Measurements from ENCODE around the gene TCERG1L.
"Not testable (repeated sequence)": the region's sequence is repeated elsewhere in the genome, so short reads cannot be mapped to it uniquely, and the experiment has no call there.

Gene TCERG1L

DNA sequence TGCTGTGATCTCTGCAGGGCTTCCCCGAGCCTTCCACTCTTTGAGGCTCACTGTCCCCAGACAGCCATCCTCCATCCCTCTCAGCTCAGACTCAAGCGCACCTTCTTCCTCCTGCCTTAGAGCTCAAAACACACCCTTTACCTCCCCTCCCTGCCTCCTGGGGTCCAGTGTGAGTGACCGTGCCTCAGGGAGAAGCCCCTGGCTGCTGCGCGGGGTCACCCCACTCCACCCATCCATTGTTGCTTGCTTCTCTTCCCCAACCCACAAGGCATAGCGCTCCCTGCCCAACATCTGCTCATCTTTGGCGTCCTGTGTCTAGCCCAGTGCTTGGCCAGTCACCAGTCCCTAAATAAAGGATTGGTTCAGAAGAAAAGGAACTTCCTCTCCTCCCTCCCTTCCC is 170.3 kb downstream of the TCERG1L start:
- no peak for DNase-seq

DNA sequence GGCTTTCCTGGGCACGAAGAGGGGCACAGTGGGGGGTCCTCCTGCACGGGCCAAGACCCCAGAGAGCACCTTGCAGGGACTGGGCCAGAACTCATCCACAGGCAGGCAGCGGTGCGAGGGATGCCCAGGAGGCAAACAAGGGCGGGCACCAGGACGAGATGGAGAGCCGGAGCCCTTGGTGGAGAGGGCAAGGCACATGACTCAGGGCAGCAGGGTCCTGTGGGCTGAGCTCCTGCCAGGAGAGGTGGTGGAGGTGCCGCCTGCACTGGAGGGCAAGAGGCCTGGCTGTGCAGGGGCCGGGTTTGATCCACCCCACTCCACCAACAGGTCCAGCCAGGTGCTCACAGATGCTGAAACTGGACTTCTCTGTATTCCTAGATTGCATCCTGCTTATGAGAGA is 170.9 kb downstream of the TCERG1L start:
- DNase-seq = no peak

DNA sequence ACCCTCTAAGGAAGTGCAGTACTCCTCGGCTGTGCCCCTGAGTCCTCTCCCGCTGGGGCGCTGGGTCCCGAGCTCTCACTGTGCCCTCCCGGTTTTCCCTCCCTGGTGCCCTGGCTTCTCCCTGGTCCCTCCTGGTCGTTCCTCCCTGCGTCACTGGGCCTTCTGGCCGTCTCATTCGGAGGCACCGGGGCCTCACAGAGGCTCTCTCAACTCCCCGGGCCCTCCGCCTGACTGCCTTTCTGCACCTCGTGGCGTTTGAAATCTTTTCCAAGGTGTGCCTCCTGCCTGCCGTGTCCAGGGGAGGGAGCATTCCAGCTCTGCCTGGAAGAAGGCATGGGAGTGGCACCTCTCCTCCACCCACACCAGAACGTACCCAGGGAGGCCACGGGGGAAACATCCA is 174.3 kb downstream of the TCERG1L start:
- DNase-seq = no peak

DNA sequence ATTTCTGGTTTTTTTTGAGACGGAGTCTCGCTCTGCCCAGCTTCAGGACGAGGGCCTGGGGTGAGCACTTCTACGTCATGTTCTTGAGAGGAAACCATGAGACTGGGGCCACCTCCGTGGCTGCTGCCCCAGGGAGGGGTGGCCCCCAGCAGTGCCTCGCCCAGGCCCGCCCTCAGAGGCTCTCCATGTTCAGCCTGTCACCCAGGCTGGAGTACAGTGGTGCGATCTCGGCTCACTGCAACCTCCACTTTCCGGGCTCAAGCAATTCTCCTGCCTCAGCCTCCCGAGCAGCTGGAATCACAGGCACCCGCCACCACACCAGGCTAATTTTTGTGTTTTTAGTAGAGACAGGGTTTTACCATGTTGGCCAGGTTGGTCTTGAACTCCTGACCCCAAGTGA is 175.2 kb downstream of the TCERG1L start:
- DNase-seq = not testable (repeated sequence)

DNA sequence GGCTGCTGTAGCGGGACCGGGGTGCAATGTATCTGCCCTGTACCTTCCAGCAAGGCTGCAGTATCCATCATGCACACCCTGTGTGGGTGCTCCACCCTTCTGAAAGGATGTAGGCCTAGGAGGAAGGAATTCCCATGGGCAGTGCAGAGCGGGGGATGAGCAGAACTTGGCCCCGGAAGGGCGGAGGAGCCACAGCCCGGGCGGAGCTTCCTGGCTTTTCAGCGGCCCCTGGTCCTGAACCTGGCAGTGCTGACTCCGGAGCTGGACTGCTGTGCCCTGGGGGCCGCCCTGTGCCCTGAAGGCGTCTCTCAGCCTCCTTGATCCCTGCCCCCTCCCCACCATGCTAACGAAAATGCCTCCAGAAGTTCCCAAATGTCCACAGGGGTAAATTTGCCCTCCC is 175.8 kb downstream of the TCERG1L start:
- no peak for DNase-seq

DNA sequence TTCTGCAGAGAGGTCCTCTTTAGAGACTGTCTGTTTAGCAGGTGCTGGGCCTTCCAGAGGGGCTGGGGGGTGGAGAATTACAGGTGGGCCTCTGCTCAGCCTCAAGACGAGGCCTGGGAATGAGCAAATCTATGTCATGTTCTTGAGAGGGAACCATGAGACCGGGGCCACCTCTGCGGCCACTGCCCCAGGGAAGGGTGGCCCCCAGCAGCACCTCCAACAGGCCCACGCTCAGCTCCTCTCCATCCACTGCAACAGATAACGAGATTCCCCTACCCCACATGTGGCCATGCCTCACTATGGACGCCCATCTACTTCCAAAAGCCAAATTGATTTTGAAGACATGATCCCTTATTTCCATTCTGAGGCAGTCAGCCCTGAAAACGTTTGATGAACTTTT is 176.9 kb downstream of the TCERG1L start:
- DNase-seq = no peak

DNA sequence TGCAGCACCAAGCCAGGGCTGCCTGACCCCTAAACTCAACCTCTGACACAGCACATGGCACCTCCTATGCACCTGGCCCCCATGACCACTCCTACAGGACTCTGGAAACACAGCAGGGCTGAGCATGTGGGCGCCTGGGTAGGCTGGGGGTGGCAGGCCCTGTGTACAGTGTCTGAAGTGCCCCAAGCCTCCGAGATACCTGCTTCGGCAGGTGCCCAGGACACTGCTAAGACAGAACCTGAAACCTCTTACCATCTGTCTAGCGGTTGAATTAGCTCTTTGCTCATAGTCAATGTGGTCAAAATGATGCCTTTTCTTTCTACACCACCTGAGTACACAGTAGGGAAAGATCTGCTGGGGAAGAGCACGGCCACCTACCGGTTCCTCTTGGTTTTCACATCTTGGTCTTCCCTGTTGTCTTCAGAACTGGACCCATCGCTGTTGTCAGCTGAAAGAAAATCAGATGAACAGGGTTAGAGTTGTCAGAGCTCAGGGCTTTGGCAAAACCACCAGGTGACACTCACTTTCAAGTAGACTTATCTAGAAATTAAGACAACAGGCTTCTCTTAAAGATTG is 177.4 kb downstream of the TCERG1L start:
- DNase-seq = no peak

DNA sequence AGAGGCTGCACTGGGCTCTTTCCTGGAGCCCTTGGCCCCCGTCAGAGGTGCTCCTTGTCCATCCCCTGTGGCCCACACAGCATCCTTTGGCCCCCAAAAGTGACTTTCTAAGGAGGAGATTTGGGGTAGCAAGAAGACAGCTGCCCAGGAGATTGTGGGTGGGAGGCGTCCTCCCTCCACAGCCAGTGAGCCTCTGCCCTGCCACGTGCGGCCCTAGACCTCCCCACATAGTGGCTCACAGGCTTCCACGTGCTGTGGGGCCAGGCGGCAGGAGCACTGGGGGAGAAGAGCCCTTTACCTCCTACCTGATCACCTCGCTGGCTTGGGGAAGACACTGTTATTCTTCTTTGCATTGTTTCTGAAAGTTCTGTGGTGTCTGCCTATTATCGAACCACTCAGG is 178.8 kb downstream of the TCERG1L start:
- DNase-seq = no peak

DNA sequence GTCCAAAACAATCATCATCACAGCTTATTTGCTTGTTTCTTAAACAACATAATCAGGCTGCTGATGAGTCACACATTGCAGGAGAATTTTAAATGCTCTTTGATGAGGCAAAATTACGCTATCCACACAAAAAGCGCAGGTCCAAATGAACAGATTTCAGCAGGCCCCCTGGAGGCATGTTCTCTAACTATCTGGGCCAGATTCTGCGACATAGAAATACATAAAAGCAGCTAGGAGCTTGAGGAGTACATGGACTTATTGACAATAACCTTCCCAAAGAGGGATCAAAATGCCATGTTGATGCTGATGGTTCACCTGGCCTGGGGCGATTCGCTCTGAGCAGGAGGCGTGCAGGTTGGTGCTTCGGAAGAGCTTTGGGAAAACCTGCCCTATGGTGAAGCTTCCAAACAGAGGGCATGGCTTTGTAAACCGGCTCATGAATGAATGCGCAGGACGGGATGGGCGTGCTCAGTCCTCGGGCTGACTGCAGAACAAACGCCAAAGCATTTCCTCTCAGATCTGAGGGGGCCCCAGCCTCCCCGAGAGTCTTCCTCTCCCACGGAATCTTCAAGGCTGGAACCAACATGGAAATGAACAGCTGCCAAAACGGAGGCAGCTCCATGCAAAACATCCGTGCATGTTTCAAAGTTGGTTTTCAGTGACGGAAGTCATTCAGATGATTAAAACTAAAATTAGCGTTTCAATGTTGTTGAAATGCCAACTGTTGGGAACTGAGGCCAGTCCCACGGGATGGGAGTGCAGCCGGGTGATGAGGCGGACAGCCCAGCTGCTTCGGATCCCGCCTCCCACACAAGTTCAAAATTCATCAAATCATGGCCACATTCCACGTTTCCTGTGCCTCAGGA is 179.6 kb downstream of the TCERG1L start:
- no peak for DNase-seq

DNA sequence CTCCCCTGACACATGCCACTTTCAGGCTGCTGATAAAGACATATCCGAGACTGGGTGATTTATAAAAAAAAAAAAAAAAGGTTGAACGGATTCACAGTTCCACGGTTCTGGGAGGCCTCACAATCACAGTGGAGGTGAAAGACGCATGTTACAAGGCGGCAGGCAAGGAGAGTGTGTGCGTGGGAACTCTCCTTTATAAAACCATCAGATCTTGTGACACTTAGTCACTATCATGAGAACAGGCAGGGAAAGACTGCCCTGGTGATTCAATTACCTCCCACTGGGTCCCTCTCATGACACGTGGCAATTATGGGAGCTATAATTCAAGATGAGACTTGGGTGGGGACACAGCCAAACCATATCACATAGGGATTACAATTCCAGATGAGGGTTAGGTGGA is 181.5 kb downstream of the TCERG1L start:
- no peak for DNase-seq

DNA sequence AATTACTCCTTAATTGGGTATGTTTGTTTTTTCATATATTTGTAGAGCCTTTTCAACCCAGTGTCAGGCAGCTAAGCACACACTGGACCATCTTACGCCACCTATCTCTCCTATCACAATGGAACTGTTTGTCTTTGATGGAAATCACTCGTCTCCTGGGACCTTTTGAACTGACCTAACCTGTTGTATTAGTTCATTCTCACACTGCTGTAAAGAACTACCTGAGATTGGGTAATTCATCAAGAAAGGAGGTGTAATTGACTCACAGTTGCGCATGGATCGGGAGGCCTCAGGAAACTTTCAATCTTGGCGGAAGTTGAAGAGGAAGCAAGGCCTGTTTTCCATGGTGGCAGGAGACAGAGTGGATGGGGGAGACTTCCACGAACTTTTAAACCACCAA is 182.0 kb downstream of the TCERG1L start:
- DNase-seq = peak; percentile 70

DNA sequence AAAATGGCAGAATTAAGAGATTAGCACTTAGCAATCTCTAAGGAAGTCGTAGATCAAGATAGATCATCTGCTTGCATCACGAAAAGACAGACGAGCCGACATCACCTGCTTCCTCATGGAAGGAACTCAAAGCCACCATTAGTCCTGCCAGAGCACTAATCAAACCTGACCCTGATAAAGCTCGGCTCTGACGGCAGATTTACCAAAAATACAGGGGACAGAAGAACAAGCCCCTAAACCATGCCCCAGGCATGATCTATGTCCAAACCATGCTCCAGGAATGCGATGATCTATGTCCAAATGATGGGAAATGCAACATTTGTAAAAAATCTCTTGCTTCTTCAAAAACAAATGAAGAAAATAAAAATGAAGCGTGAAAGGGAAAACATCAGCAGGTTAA is 182.8 kb downstream of the TCERG1L start:
- DNase-seq = no peak

DNA sequence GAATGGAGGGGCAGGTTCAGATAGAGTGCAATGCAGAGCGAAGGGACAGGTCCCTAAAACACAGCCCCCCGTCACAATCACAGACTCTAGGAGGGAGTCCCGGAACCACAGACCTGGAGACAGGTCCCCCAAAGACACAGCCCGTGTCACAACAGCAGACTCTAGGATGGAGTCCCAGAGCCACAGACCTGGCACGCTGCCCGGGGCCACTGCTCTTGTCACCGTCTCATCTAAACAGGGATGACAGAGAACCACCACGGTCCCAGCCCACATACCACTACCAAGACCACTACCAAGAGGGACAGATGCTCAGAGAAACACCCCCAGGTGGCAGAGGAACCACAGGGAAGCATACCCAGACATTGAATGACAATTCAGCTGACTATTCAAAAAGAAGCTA is 183.9 kb downstream of the TCERG1L start:
- no peak for DNase-seq

DNA sequence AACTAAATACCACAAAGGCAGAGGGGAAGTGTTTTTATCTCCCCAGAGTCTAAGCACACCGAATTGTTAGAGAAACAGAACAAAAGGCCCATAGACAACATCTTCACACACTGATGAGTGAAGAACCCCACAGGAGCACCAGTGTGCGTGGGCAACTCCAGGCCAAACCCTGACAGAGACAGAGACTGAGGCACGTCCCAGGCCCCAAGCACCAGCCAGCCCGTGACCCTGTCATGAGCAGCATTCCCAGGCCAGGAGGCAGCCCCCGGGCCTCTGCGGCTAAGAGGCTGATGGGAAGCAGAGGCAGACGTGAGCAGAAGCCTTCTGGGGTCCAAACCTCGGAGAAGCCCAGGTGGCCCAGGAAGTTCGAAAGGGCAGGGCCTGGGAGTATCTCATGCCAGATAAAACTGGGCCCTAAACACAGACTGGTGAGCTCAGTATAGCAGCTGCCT is 184.4 kb downstream of the TCERG1L start:
- DNase-seq = no peak

DNA sequence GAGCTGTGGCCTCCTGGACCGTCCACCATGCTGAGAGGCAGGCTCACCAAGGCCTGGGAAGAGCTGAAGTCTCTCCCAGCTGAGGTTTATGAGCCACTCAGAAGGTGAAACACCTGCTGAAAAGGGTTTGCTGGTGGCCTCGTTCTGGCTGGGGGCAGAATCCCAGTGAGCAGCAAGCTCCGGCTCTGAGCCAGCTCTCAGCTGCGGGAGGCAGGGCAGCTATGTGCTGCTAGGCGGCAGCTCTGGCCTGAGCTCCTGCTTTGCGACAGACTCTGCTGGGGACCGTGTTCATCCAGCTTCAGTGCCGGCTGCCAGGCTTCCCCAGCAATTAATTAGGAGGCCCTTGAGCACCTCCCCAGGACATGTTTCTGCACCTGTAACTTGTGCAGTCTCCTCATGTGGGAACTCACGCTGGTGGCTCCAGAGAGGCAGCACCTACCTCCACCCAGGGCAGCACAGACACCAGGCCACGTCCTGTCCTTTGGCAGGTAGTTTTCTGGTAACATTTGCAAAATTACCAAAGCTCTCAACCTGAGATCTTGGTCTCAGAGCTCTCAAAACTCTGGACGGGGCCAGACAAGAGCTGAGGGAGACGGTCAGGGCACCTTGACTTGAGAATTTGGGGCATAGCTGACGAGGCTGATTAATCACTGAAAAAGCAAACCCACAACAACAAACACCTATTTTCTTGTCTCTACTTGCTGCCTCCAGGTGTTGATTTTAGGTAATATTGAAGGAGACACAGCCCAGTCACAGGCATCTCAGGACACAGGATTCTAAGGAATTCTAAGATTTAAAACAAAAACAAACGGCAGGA is 185.0 kb downstream of the TCERG1L start:
- DNase-seq = no peak

DNA sequence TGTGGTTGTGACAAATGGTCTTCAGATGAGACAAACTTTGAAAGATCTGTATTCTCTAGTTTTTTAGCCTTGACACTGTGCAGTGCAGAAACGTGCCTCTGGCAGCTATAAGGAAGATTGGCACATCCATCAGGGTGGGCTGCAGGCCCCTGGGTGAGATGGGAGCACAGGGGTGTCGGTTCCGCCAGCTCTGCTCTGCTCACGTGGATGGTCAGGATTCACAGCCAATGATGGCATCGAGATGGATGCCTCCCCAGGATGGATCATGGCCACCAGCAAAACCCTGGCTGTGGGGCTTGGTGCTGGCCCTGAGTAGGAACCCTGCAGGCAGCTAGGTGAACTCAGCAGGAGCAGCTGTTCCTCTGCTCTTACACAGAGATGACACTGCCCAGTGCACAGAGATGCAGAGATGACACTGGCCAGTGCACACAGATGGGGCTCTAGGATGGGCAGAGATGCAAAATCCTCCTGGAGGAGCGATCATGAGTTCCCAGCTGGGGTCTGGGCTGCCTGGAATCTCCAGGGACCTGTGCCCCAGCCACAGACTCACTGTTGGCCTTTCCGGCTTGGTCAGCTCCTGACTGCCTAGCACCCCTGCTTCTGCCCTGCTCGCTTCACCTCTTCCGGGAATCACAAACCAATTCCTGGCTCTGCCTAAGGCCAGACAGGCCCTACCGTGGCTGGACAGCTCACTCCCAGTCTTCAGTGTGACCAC is 185.9 kb downstream of the TCERG1L start:
- no peak for DNase-seq

DNA sequence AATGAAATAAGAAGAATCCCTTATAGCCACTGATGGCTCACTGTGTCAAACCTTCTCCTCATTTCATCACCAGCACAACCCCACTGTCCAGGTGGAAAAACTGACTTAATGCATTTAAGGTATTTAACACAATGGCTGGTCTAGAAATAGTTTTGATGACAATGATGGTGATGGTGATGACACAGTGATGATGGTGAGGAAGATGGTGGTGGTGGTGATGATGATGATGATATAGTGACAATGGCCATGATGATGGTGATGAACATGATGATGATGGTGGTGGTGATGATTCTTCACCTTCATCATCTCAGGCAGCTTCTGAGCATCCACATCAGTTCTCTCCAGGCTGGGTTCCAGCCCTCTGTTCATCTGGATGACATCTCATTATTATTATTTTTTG is 186.6 kb downstream of the TCERG1L start:
- no peak for DNase-seq

DNA sequence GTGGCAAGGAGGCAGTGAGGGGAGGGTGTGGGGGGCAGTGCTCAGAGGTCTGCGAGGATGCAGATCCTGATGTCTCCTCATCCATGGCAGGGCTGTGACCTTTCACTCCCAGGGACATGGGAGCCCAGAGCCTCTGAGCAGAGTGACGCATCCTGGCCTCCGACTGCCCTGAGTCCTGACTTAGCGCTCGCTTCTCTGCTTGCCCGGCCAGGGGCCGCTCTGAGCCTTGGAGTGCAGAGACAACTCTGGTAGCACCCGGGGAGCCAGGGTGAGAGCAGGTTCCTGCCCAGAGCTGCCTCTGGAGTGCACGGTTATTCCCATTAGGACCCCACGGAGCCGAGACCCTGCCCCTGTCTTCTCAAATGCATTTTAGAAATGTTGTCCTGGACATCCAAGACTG is 188.0 kb downstream of the TCERG1L start:
- no peak for DNase-seq

DNA sequence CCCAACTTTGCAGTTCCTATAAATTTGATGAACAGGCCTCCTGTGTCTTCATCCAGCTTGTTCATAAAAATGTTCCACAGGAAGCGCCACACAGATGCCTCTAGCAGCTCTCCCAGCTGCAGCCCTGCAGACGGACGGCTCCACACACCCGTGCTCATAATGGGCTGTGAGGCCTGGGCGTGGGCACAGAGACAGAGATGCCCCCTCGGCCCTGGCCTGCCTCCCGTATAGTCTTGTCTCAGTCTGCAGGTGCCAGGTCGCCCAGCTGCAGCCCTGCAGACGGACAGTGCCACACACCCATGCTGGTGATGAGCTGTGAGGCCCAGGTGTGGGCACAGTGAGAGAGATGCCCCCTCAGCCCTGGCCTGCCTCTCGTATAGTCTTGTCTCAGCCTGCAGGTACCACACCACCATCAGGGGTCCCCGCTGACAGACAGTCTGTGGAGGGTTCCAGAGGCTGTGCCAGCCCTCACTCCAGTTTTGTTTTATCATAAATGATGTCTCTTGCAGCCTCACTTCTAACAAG is 189.9 kb downstream of the TCERG1L start:
- DNase-seq = no peak

DNA sequence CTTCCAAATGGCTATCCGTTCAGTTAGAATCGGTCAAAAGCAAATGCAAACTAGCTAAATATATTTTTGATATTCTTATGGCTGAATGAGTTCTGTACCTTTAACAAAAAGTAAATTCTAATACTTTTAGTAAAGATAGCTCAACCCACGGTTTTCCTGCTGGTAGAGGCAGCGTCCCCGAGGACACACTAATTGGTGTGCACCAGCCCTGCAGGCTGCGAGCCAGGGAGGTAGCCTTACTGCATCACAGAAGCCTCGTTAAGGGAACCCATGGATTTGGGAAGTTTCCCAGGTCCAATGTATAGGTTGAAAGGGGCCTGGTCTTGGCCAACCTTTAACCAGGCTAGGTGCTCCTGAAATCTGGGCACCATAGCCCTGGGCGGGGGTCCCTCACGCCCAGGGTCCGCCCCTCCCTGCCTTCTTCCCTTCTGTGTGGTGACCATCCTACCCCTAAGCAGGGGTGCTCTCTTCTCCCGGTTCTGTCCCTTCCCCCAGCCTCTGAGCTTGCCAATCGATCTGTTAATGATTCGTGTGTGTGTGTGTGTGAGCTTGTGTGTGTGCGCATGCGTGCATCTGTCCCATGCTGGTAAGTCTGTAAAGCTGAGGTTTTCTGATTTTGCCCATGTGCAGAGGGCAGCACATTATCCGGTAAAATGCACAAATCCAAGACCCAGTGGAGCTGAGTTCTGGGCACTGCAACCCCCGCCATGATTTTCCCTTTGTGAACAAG is 191.7 kb downstream of the TCERG1L start:
- no peak for DNase-seq

DNA sequence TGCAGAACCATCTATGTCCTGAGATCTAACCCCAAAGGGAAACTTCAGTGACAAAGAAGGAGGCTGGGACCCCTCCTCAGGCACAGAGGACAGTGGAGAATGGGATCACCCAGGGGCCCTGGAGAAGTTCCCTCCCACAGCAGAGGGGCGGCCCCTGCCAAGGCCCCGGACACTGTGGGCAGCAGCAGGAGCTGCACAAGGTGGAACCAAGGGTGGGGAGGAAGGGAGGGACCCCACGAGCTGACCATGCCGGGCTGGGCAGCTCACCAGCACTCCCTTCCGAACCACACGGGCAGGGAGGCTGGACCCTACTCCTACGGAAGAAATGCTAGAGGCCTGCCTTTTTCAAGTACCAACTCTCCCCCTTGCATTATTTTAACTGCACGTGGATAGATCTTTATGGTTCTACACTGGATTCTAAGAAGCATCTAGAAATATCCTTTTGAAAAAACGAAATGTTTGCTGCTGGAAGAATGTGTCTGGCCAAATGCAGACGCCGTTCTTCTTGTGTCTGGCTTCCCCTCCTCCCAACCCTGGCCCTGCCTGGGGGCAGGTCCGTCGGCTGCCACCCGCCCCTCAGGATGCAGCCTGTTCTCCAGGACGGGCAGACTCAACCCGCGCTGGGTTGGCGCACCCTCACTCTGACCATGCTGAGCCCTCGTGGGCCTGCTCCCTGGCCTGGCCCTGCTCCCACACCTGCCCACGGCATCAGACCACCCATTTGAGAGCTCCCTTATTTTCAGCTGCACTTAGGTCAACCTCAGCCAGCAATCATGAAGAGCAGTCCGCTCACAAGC is 193.9 kb downstream of the TCERG1L start:
- DNase-seq = no peak
